Heart left ventricle (tissue), 16 donors: ENCODE results near the gene CIP2A. TPM values are rescaled to one million over a fixed set of nuclear protein-coding genes. Genes with fewer than 3 reads are reported as not detected.

ENCODE experiments used
- ATAC-seq, 4 donors: fragments of 200-7000 bp; cut with Tn5 transposase; one replicate each; pipeline ENCODE4 v1.9.1; 2020 to 2022; ENCODE audit warnings: moderate library complexity in 4 of 4, mild to moderate bottlenecking in 3 of 4, moderate number of reproducible peaks in 1 of 4
- DNase-seq, 5 donors: peaks; one replicate each; pipeline ENCODE4 v3.0.0-alpha.2; 2020
- H3K27ac ChIP-seq, 12 donors: fragments of 200-600 bp; sonication (generic) in 4 of 12; one replicate each; pipeline versions ENCODE4 v1.5.0 to v1.8.0; 2016 to 2022; ENCODE audit warnings: mild to moderate bottlenecking in 2 of 12
- H3K27me3 ChIP-seq, 9 donors: fragments of 200-600 bp; sonication (generic) in 2 of 9; one replicate each; pipeline versions ENCODE4 v1.5.1 to v1.8.0; 2016 to 2022; ENCODE audit warnings: mild to moderate bottlenecking in 3 of 9
- H3K36me3 ChIP-seq, 9 donors: fragments of 200-600 bp; sonication (generic) in 2 of 9; one replicate each; pipeline versions ENCODE4 v1.5.0 to v1.8.0; 2018 to 2022; ENCODE audit warnings: mild to moderate bottlenecking in 2 of 9
- H3K4me1 ChIP-seq, 12 donors: fragments of 200-600 bp; sonication (generic) in 4 of 12; one replicate each; pipeline versions ENCODE4 v1.5.0 to v1.8.0; 2016 to 2022; ENCODE audit warnings: mild to moderate bottlenecking in 3 of 12
- H3K4me3 ChIP-seq, 12 donors: fragments of 200-600 bp; sonication (generic) in 4 of 12; one replicate each; pipeline versions ENCODE4 v1.5.0 to v1.8.0; 2017 to 2022; ENCODE audit warnings: mild to moderate bottlenecking in 9 of 12, moderate library complexity in 4 of 12
- H3K9me3 ChIP-seq, 12 donors: fragments of 200-600 bp; sonication (generic) in 4 of 12; one replicate each; pipeline versions ENCODE4 v1.5.0 to v1.8.0; 2016 to 2022; ENCODE audit warnings: mild to moderate bottlenecking in 1 of 12
- POLR2A ChIP-seq, 2 donors: fragments of 450-650 bp; IDR thresholded peaks; one replicate each; pipeline ENCODE4 v1.6.1; 2017; ENCODE audit warnings: antibody characterized with exemption in 2 of 2, mild to moderate bottlenecking in 2 of 2, moderate library complexity in 2 of 2
- whole genome bisulfite sequencing, 4 donors: extraction: QIAGEN DNeasy Blood & Tissue Kit in 2 of 4; methylation state at CpG; one replicate each; pipeline versions ENCODE4 v1.1.5 to v1.1.7; 2013 to 2018; 5-methylcytosine and 5-hydroxymethylcytosine counted together
- intact Hi-C, 10 donors: fragments of 100-400 bp; cut with DNase I; formaldehyde crosslinking; loops; one replicate each; pipeline versions ENCODE4 v1.11.1 to v1.14.2; 2022
- polyA plus RNA-seq, 2 donors: library from polyadenylated mRNA; stranded (reverse); fragments of 200-250 nt; gene quantifications; one replicate each; pipeline ENCODE4 v1.2.3, GENCODE V29; 2013
- total RNA-seq, 9 donors: library from RNA; depleted of rRNA in 2 of 9; stranded (reverse); fragments of >200 nt in 2 of 9; fragmentation: NEBNext Ultra II Directional in 3 of 9; extraction: Animal tissue kit (Norgen Biotek cat#: 25700) in 3 of 9; gene quantifications; one replicate each; pipeline versions ENCODE4 v1.1.0 to v1.2.4, GENCODE V29; 2016 to 2023
- TF ChIP-seq, protein P1 (sequence below), 12 donors: fragments of 200-600 bp; sonication (generic) in 4 of 12; IDR thresholded peaks; one replicate each; pipeline versions ENCODE4 v1.5.0 to v1.8.0; 2018 to 2022; ENCODE audit warnings: antibody characterized with exemption in 12 of 12, mild to moderate bottlenecking in 5 of 12
- donor health status: ischemic (EF 13 %, LVEDD 7.1; RV severe dilation, severe dysfunction).
- donor health status: healthy with polysubstance abuse.
- donor health status: DM: no; HTN: yes; CAD: no.
- donor health status: DM: no; HTN: no; CAD: no.
- donor health status: ischemic (EF 25% LVEDD 6.9; RV normal size, moderate dysfunction).
- donor health status: ischemic (EF 25% LVEDD 5.7; RV mildly dilated, moderate dysfunction).
- donor health status: healthy.
- donor health status: DM: yes; HTN: yes; CAD: no.
- donor health status: ischemic (EF 35%, LVEDD 5.7; RV mildly dilated, moderate dysfunction).
- donor health status: nonischemic (EF 11% LVEDD 7.7; RV severe dilation, severe dysfunction).
- donor health status: DM: yes; HTN: yes; CAD: no.
- donor health status: PGD.
- donor health status: ischemic (EF 29% LVEDD 5.4; RV normal size, mild dysfunction).
- donor health status: nonischemic (EF 23%, LVEDD 6.1; RV moderate dilation, normal function).

The CIP2A gene
- total and polyA plus RNA-seq, 11 donors, result 0.19 to 4.7 (median 1.2) TPM

- 95 to 97% (median 96%) methylated on average over 5 of the region's 5 CpGs for WGBS, 4 donors
- no peaks in the 10 kb centered on the region for H3K4me1 ChIP-seq
- no peak overlapping the region for H3K27ac ChIP-seq
- no peaks in the 10 kb centered on the region for H3K27me3 ChIP-seq
- no peak overlapping the region for H3K4me3 ChIP-seq
- DNase-seq (no peak), ATAC-seq (no peak)
- H3K9me3 ChIP-seq, result no peaks in the 10 kb centered on the region
- intact Hi-C loops, result loop anchor here in 1 of 10 donors (5.0 kb wide), 1 partner anchor 41 kb away; no protein-coding TSS in a partner anchor
- H3K36me3 ChIP-seq, result no peaks in the 10 kb centered on the region
- TF ChIP-seq, protein P1, sequence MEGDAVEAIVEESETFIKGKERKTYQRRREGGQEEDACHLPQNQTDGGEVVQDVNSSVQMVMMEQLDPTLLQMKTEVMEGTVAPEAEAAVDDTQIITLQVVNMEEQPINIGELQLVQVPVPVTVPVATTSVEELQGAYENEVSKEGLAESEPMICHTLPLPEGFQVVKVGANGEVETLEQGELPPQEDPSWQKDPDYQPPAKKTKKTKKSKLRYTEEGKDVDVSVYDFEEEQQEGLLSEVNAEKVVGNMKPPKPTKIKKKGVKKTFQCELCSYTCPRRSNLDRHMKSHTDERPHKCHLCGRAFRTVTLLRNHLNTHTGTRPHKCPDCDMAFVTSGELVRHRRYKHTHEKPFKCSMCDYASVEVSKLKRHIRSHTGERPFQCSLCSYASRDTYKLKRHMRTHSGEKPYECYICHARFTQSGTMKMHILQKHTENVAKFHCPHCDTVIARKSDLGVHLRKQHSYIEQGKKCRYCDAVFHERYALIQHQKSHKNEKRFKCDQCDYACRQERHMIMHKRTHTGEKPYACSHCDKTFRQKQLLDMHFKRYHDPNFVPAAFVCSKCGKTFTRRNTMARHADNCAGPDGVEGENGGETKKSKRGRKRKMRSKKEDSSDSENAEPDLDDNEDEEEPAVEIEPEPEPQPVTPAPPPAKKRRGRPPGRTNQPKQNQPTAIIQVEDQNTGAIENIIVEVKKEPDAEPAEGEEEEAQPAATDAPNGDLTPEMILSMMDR (IDR thresholded peaks at IDR 0.05), result no peak
- no peak for TF ChIP-seq POLR2A (IDR thresholded peaks at IDR 0.05)
Observed at GRCh38 chr3:108501535-108501934, 87.7 kb downstream of the CIP2A start.

DNA sequence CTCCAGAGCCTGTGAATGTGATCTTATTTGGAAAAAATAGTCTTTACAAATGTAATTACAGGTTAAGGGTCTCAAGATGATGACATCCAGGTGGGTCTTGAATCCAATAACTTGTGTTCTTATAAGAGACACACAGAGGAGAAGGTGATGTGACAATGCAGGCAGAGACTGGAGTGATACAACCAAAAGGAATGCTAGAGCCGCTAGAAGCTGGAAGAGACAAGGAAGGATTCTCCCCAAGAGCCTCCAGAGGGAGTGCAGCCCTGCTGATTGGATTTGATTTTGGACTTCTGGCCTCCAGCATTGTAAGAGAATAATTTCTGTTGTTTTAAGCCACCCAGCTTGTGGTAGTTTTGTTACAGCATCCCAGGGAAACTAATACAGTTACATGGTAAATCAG lies 88.5 kb downstream of the CIP2A start:
- no peaks in the 10 kb centered on the region for H3K9me3 ChIP-seq
- intact Hi-C loops, result loop anchor here in 1 of 10 donors (5.0 kb wide), 1 partner anchor 42 kb away; no protein-coding TSS in a partner anchor
- WGBS, 4 donors, result 83 to 94% (median 89%) methylated on average over 1 of the region's 1 CpG
- TF ChIP-seq, protein P1 (IDR thresholded peaks at IDR 0.05), result no peak
- no peak for TF ChIP-seq POLR2A (IDR thresholded peaks at IDR 0.05)
- no peaks in the 10 kb centered on the region for H3K36me3 ChIP-seq
- no peaks in the 10 kb centered on the region for H3K4me1 ChIP-seq
- H3K27ac ChIP-seq, result no peak overlapping the region
- DNase-seq (no peak), ATAC-seq (no peak)
- H3K4me3 ChIP-seq, result no peak overlapping the region
- H3K27me3 ChIP-seq, result no peaks in the 10 kb centered on the region

Other genes starting within 250 kb of the CIP2A start
- 1 to 10 TPM in 1 of 9 donors, under 1 TPM in 8; 0.08 to 1.2 (median 0.35) TPM for gene MYH15, start 78.8 kb downstream of the CIP2A start, total RNA-seq
- under 1 TPM; 0.14 to 0.27 TPM for gene MYH15, start 78.8 kb downstream of the CIP2A start, polyA plus RNA-seq
- 10 to 100 TPM in 8 of 9 donors, 1 to 10 TPM in 1; 8.6 to 24.9 (median 20.9) TPM for gene DZIP3, start 284 bp upstream of the CIP2A start, total RNA-seq
- 1 to 10 TPM; 3.8 to 5.2 TPM for gene DZIP3, start 284 bp upstream of the CIP2A start, polyA plus RNA-seq
- gene RETNLB, start 168.0 kb upstream of the CIP2A start, total RNA-seq, result not detected
- gene RETNLB, start 168.0 kb upstream of the CIP2A start, polyA plus RNA-seq, result not detected
- 1 to 10 TPM in 1 of 9 donors, under 1 TPM in 2, not detected in 6; 0.16 to 1.3 (median 0.57) TPM for gene TRAT1, start 233.3 kb upstream of the CIP2A start, total RNA-seq
- under 1 TPM; 0.08 to 0.10 TPM for gene TRAT1, start 233.3 kb upstream of the CIP2A start, polyA plus RNA-seq